Measurements from ENCODE around the gene MCC.

GRCh38 chr5:113280541-113280940 lies 207.7 kb downstream of the MCC start:
- TF ChIP-seq, protein P1, sequence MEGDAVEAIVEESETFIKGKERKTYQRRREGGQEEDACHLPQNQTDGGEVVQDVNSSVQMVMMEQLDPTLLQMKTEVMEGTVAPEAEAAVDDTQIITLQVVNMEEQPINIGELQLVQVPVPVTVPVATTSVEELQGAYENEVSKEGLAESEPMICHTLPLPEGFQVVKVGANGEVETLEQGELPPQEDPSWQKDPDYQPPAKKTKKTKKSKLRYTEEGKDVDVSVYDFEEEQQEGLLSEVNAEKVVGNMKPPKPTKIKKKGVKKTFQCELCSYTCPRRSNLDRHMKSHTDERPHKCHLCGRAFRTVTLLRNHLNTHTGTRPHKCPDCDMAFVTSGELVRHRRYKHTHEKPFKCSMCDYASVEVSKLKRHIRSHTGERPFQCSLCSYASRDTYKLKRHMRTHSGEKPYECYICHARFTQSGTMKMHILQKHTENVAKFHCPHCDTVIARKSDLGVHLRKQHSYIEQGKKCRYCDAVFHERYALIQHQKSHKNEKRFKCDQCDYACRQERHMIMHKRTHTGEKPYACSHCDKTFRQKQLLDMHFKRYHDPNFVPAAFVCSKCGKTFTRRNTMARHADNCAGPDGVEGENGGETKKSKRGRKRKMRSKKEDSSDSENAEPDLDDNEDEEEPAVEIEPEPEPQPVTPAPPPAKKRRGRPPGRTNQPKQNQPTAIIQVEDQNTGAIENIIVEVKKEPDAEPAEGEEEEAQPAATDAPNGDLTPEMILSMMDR (IDR thresholded peaks at IDR 0.05) = no peak
- no peak for TF ChIP-seq POLR2A (IDR thresholded peaks at IDR 0.05)
